HG03565 (cell line): Measurements from ENCODE around the gene FMN1.

Source experiments
- ATAC-seq: cut with Tn5 transposase; IDR thresholded peaks from one replicate; pipeline ENCODE4 v1.9.1; 2021; ENCODE audit warnings: mild to moderate bottlenecking, moderate library complexity; ENCODE audit not compliant: unreplicated experiment

FMN1 gene

DNA sequence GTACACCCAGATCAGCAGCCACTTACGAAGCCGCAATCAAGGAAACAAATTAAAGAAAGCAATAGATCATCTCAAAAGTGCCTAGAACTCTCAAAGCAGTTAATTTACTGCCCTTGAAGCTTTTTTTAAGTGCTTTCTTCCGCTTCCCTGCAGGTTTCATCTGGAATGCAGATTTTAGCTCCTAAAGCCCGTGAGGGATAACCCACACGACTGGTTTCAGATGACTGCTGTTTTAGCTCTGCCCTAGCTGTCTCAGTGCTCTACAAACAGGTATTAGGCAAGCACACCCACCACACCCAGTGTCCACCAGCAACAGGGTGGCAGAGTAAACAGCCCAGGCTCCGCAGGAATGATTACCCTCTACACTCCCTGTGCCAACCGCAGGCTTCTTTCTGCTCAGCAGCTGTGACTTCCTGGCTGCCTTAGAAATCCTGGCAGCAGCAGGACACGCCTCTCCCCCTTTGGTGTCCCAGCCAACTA, 126.0 kb downstream of the FMN1 start:
- no peak for ATAC-seq

DNA sequence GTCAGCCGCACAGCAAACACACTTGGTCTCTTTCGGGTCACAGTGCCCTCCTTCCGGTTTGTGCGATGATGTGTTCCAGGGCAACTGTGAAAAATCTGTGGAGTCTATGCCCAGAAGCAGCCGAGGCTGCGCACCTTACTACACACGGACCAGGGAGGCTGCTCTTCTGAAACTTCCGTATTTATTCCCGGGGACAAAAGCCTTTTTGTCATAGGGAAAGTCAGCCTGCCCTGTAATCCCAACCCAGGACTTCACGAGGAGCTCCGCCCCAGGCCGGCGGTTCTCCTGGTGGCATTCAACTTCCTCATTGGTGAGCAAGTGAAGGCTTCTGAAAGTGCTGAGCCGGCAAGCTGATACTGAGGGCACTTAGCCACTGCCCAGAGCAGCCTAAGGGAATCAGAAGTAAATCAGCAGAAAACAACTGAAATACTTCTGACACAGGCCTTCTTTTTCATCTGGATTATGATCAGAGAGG, 126.5 kb downstream of the FMN1 start:
- ATAC-seq: no peak

DNA sequence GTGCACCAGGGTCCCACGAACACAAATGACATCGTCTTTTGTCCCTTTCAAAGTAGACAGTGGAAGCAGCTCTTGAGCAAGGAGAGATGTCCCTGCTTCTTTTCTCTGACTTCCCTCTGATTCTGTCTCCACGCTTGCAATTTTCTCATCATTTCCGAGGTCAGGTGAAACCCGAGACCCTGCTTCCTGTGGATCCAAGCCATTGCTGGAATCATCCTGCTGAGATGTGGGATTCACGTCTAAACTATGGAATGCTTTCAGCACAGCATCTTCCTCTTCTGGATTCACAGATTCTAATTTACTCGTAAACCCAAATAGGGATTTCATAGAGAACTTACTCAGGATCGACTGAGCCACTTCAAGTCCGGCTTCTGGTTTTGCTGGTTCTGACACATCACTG, 127.1 kb downstream of the FMN1 start:
- no peak for ATAC-seq

DNA sequence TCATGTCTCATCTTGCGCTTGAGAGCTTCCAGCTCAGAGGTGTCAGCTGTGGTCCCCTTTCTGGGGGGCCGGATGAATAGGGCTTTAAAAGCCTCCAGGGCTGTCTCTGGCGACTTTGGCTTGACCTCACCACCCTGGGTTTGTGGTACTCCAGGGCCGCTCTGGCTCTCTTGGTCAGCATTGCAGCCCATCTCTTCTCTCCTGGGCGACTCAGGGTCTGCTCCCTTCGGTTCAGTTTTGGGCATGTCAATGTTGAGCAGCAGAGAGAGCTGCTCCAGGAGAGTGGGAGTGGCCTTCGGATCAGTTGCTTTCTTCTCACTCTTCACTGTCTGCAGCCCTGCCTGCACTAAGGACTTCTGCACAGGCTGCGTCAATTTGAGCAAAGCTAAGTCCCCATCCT, 127.9 kb downstream of the FMN1 start:
- ATAC-seq: no peak

DNA sequence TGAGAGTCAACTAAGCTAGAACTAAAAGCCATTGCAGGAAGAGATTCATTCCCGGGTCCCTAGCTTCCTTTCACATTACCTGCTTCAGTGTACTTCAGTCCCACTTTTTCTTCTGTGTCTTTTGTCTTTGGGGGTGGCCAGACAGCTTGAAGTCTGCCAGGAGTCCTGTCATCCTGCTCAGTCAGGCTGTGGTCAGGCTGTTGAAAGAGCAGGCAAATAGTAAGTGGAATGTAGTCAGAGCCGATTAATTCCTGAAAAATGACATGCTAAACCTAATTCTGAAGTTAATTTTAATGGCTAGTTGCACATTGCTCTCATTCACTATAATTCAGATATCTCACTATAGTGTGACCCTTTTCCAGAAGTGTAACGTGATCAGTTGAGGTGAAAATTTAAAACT, 129.6 kb downstream of the FMN1 start:
- ATAC-seq: no peak

DNA sequence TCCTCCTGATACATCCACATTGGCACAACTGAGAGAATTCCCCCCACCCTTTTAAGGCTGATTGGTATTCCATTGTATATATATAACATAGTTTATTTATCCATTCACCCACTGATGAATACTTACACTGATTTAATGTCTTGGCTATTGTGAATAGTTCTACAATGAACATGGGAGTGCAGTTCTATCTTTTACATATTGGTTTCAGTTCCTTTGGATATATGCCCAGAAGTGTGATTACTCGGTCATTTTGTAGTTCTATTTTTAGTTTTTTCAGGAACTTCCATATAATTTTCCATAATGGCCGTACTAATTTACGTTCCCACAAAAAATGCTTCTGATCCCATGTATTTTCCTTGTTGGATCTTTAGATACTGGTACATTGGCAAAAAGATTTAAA, 135.3 kb downstream of the FMN1 start:
- ATAC-seq: no peak

DNA sequence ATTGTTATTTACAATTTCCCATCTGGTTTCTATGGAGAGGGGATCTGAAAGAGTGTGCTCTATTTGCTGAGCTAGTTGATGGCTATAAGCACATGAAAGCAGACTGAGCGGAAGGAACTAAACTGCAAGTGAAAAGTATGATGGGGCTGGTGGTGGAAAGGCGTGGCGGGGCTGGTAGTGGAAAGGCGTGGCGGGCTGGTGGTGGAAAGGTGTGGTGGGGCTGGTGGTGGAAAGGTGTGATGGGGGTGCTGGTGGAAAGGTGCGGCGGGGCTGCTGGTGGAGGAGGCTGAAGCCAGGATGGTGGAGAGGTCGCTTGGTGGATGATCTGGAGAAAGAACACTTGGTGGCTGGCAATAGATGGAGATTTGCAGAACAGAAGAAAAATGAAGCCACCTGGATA, 136.7 kb downstream of the FMN1 start:
- ATAC-seq: no peak

DNA sequence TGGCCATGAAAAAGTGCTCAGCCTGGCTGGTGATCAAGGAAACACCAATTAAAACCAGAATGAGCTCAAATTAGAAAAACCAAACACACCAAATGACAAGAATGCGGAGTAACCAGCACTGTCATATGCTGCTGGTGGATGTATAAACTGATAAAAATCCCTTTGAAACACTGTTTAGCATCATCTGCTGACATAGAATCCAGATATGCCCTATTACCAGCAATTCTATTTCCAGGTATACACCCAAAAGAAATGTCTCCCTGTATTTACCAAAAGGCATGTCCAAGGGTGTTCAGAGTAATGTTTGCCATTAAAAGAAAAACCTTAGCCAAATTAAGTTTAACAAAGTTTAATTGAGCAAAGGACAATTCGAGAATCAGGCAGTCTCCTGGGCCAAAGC, 138.6 kb downstream of the FMN1 start:
- no peak for ATAC-seq

DNA sequence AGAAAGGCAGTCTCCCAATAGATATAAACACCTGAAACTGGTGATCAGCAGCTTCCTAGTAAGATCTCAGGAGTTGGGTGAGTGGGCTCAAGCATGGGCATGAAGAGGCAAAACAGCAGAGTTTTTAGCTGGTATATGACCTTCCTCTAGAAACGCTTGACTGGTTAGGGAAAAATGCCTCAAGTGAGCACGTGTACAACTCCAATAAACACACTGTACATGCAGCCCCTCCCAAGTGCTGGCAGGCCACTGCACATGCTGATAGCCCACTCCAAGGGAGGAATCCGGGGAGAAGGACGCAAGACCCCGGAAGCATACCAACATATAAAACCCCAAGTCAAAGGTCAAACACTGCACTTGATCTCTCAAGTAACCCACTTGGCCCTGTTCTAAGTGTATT, 143.0 kb downstream of the FMN1 start:
- no peak for ATAC-seq

DNA sequence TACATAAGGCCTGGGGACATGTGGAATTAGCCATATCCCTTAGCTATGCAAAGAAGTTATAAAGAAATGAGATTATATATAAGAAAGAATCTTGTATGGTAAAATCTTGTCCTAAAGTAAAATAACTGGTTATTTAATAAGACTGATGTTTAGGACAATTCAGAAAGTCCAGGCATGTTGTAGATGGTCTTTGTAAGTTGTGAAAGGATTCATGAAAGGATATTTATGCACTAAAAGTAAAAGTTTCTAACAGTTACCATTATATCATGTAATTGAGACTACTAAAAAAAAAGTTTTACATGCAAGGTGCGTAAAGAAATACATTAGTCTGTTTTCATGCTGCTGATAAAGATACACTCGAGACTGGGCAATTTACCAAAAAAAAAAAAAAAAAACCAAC, 146.3 kb downstream of the FMN1 start:
- ATAC-seq: no peak

DNA sequence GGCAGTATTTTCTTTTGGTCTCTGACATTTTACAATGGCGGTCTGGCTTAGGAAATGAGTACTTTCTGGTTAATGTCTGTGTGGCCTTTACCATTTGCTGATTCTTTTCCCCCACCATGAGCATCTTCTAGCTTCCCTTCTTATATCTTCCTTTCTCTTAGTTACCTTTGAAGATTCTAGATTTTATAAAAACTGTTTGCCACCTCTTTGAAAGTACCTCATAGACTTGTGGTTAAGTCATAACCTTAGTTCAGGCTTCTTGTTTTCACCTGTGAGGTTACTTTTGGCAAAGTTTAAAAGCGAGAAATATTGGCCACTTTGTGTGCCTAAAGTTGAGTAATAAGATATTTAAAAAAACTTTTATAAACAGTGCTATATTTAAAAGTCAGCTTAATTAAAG, 147.4 kb downstream of the FMN1 start:
- ATAC-seq: no peak

DNA sequence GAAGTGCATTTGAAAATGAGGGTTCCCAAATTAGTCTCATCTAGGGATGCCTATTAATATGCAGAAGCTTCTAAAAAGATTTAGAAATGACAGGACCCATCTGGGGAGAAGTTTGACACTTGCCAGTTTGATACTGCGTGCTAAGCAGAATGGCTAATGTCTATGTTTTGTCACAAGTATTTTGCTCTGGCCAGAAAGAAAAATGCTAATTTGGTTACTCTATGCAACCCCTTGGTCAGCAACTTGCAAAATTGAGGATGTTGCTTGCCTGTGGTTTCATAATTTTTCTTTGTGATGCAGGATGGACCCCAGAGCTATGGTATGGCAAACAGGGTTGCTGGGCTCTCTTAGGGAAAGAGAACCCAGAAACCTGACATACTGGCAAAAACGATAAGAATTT, 148.2 kb downstream of the FMN1 start:
- no peak for ATAC-seq

DNA sequence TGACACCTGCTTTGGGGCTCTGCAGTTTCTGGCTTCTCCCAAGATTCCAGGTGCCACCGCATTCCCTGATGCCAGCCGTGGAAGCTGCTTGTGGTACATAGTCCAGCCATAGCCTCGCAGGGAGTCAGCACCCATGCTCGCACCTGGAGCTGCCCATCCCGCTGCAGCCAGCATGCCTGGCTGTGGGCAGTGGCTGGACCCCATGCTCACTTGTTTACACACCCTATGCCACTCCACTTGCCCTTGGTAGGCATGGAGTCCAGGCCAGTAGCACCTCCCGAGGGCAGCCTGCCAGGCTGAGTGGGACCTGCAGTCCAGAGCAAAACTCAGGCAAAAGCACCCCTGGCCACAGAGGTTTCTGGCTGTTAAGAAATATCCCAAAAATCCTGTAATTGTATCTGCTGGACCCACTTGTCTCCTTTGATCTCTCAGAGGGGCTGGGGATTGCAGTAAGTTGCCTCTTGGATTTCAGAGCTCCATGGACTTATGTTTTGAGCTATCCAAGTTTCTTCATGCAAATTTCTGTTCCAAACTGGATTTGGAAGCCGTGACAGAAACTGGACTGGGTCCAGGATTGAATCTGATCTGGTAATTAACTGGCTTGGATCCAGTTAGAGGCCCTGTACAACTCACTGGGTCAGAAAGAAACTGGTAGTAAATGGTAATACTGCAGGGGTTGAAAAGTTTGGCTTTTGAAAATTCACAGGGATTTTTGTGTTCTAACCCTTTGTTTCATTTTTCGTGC, 149.3 kb downstream of the FMN1 start:
- no peak for ATAC-seq

DNA sequence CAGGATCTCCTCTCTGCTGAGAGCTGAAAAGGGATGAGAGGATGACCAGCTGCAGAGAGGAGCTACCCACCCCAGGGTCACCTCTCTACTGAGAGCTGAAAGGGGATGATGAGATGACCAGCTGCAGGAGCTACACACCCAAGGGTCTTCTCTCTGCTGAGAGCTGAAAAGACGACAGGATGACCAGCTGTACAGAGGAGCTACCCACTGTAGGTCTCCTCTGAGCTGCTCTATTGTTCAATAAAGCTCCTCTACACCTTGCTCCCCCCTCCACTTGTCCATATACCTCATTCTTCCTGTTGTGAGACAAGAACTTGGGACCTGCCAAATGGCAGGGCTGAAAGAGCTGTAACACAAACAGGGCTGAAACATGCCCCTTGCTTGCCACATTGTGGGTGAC, 149.9 kb downstream of the FMN1 start:
- ATAC-seq: no peak

DNA sequence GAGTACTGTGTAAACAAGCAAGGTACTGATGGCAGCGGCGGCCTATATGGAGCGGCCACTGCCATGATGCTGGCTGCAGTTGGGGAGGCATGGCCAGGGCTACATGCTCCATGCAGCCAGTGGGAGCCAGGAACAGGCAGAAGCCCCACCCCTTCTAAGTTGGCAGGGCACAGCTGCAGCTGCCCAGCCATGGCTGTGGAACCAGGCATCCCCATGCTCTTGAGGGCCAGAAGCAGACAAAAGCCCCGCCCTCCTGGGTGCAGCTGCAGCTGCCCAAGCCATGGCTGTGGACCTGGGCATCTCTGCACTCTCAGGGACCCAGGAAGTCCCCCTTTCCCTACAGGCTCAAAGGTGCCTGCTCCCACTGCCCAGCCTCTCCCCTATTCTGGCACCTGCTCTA, 150.9 kb downstream of the FMN1 start:
- ATAC-seq: no peak

DNA sequence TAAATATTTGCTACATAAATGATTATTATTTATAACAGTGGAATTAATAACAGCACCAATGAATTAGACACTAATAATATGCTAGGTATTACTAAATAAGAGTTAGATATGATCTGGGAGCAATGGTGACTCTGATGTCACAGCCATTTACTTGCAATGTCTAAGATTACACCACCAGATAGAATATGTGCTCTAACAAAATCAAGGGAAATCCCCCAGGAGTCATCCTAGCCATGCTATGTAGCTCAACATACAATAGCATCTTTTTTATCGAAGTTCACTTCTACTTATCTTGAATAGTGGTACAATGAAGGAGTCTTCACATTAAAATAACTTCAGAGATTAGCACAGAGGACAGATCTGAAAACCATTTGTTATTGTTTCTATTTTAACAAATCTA, 154.0 kb downstream of the FMN1 start:
- ATAC-seq: no peak

DNA sequence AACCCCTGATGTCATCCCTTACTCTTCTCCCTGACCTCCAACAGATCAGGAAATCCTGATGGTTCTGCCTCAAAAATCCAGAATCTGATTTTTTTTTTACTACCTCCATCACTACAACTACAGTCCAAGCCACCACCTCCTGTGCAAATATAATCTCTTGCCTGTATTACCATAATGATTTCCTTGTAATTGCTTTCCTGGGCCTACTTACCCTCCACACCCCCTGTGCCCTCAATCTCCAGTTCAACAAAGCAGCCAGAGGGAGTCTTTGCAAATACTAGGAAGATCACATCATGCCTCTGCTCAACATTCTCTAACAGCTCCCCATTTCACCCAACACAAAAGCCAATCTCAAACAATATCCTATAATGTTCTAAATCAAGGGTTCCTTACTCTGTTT, 159.9 kb downstream of the FMN1 start:
- no peak for ATAC-seq

DNA sequence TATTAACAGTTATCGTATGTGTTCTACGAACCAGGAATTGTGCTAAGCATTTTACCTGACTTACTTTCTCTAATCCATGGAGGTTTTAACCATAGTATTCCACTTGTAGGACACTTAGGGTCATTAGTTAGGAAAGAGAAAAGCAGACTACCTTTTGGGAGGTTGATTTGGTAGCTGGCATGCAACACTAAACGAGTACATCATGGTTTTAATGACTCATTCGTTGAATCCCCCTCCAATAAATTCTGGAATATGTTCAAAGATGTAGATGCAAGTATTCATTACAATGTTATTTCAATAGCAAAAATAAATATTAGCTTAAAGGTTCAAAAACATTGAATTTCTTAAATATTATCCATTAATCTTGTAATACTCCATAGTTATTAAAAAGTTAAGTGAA, 162.5 kb downstream of the FMN1 start:
- no peak for ATAC-seq

DNA sequence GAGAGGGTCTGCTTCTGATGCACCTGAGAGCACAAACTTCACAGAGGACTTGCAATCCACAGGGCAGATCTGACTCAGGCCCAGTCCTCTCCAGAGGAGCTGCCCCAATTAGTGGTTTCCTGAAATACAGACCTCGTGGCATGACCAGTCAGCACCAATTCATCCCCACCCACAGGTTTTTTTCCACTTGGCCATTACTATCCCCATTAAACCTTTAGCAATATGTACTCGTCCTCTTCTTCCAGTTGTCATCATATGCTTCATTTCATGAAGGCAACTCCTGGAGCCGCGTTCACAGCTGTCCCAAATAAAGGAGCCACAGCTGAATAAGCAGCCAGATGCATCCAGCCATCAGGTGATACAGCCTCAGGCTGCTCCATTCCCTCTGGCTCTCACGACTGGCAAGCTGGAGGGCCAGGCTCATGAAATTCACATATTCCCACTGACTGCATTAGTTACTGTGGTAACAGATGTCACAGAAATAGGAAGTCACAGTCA, 163.1 kb downstream of the FMN1 start:
- no peak for ATAC-seq

DNA sequence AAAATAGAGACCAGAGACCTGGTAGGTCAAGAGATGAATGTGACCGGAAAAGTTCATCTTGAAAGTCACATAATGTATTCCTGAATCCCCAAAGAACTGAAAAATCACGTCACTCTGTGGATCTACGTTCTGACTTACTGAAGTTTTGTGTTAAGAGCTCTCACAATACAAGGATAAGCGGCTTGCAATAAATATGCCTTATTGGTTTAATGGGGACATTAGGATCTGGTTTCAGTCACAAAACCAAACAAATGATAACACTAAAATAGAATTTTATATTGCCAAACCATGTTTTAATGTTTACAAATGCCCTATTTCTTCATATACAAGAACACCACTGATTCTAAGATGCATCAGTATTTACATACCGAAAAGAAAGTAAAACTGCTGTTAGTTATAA, 164.2 kb downstream of the FMN1 start:
- no peak for ATAC-seq

DNA sequence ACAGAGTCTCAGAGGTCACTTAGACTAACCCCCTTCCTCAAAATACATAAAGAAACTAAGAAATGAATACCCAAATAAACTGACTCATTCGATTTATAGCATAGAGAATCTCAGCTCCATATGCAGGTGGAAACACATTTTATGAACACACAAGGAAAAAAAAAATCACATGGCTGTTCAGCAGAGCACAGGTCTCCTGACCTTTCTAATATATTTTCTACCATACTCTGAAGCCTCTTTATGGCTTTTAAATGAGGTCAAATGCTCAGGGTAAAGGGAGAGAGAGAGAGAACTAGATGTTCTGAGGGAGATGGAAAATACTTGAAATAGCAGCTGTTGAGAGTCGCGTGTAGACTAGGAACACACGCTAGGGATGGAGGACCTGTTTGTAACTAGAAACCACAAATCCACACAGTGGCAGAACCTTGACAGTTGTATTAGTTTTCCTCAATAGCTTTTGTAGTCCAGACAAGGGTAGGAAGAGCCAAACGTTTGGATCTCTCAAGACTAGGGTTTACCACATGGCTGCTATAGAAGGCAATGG, 165.3 kb downstream of the FMN1 start:
- no peak for ATAC-seq

DNA sequence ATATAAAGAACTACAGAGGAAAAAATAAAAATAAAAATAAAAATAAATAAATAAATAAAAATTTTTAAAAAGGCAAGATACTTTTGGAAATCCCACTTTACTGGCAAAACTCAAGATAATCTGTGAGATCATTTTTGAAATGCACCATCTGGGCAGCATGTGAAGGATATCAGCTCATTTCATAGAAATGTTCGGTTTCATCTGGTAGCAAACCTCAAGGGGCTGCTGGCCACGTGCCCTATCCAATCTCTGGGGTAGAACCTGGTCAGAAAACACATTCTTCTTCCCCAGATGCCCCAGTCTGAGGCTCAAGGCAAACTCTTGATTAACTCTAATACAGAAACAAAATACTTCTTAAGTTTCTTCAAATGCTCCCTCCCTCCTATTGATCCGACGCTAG, 166.0 kb downstream of the FMN1 start:
- ATAC-seq: no peak
